SK-N-SH (cell line): ENCODE measurements around the gene TNFRSF1B. TPM values are rescaled to one million over a fixed set of nuclear protein-coding genes. Genes with fewer than 3 reads are reported as not detected.

Experiments
- CTCF ChIA-PET: fragments of 300-600, 350-600 bp; formaldehyde crosslinking; extraction: SDS; loops from one replicate; lab custom pipeline; 2021; lab: Yijun Ruan, JAX
- POLR2A ChIA-PET: fragments of 350-600 bp; sonication (Branson Sonifier 250); formaldehyde crosslinking; extraction: SDS; loops from one replicate; lab custom pipeline; 2020; ENCODE audit warnings: antibody characterized with exemption, inconsistent platforms; lab: Yijun Ruan, JAX
- DNase-seq: peaks from one replicate; pipeline ENCODE4 v3.0.0; 2012
- H2AFZ ChIP-seq: fragments of 200-600 bp; sonication (generic); 2 replicates; pipeline ENCODE4 v1.8.1; 2016; ENCODE audit warnings: antibody characterized with exemption, mild to moderate bottlenecking, low read depth
- H3F3A ChIP-seq: fragments of 200-600 bp; sonication (generic); replicated peaks from 2 replicates; pipeline ENCODE3; 2016; ENCODE audit warnings: antibody characterized with exemption, mild to moderate bottlenecking; ENCODE audit not compliant: insufficient read depth
- H3K27ac ChIP-seq, 2 experiments: fragments of 200-500 bp in 1 of 2; fragments of 200-600 bp in 1 of 2; sonication (Bioruptor generic) in 1 of 2; sonication (generic), shearing (Covaris generic) in 1 of 2; 2 replicates each; pipeline versions ENCODE4 v1.5.1 to v1.6.1; 2014 to 2016; ENCODE audit warnings: low read depth in 2 of 2, inconsistent platforms in 1 of 2, low read length in 1 of 2, mild to moderate bottlenecking in 1 of 2, mixed read lengths in 1 of 2
- H3K27me3 ChIP-seq: fragments of 200-600 bp; sonication (generic), shearing (Covaris generic); 2 replicates; pipeline ENCODE4 v1.6.1; 2016; ENCODE audit warnings: mixed run types; ENCODE audit not compliant: insufficient read depth
- H3K36me3 ChIP-seq, 2 experiments: fragments of 200-500 bp in 1 of 2; fragments of 200-600 bp in 1 of 2; sonication (Bioruptor generic) in 1 of 2; sonication (generic) in 1 of 2; replicated peaks in 1 of 2; 2 replicates each; pipeline versions ENCODE3 to v1.5.1; 2014 to 2016; ENCODE audit warnings: low read length in 1 of 2, mild to moderate bottlenecking in 1 of 2; ENCODE audit not compliant: insufficient read depth in 2 of 2, control insufficient read depth in 1 of 2
- H3K4me1 ChIP-seq, 2 experiments: fragments of 200-500 bp in 1 of 2; fragments of 200-600 bp in 1 of 2; sonication (Bioruptor generic) in 1 of 2; sonication (generic), shearing (Covaris generic) in 1 of 2; 2 replicates each; pipeline versions ENCODE4 v1.5.1 to v1.6.1; 2014 to 2016; ENCODE audit warnings: low read depth in 1 of 2, low read length in 1 of 2, mixed run types in 1 of 2; ENCODE audit not compliant: insufficient read depth in 2 of 2, control insufficient read depth in 1 of 2
- H3K4me2 ChIP-seq: fragments of 200-600 bp; sonication (generic), shearing (Covaris generic); 2 replicates; pipeline ENCODE4 v1.6.1; 2017; ENCODE audit warnings: mixed run types
- H3K4me3 ChIP-seq, 2 experiments: fragments of 200-500 bp in 1 of 2; fragments of 200-600 bp in 1 of 2; sonication (Bioruptor generic) in 1 of 2; sonication (generic), shearing (Covaris generic) in 1 of 2; 2 replicates each; pipeline versions ENCODE4 v1.5.1 to v1.8.1; 2014 to 2016; ENCODE audit warnings: low read depth in 2 of 2, inconsistent platforms in 1 of 2, low read length in 1 of 2, mild to moderate bottlenecking in 1 of 2, mixed read lengths in 1 of 2, moderate library complexity in 1 of 2
- H3K79me2 ChIP-seq: fragments of 200-600 bp; sonication (generic); 2 replicates; pipeline ENCODE4 v1.8.1; 2017; ENCODE audit warnings: mild to moderate bottlenecking; ENCODE audit not compliant: insufficient read depth
- H3K9ac ChIP-seq: fragments of 200-600 bp; sonication (generic); 2 replicates; pipeline ENCODE4 v1.6.1; 2017; ENCODE audit warnings: mixed run types
- H3K9me2 ChIP-seq: fragments of 200-600 bp; sonication (generic); 2 replicates; pipeline ENCODE4 v1.6.1; 2017; ENCODE audit warnings: mixed run types
- H3K9me3 ChIP-seq: fragments of 200-600 bp; sonication (generic); 2 replicates; pipeline ENCODE4 v1.6.1; 2017; ENCODE audit warnings: mixed run types, mild to moderate bottlenecking, moderate library complexity
- H4K20me1 ChIP-seq: fragments of 200-600 bp; sonication (generic); 2 replicates; pipeline ENCODE4 v1.6.1; 2017; ENCODE audit warnings: mild to moderate bottlenecking, mixed run types; ENCODE audit not compliant: insufficient read depth
- CHD2 ChIP-seq: fragments of 150-350 bp; IDR thresholded peaks from 2 replicates; pipeline ENCODE4 v1.6.1; 2018; ENCODE audit warnings: low read length; ENCODE audit not compliant: partially characterized antibody
- ELF1 ChIP-seq: IDR thresholded peaks from 2 replicates; pipeline ENCODE4 v1.4.0; 2012
- EP300 ChIP-seq, 2 experiments: IDR thresholded peaks; 2 replicates each; pipeline versions ENCODE4 v1.4.0 to v1.6.1; 2012; ENCODE audit warnings: borderline replicate concordance in 1 of 2, low read depth in 1 of 2, low read length in 1 of 2
- EZH2phosphoT487 ChIP-seq: fragments of 200-600 bp; sonication (generic); IDR thresholded peaks from 2 replicates; pipeline ENCODE4 v1.6.1; 2017; ENCODE audit warnings: low read depth, mixed run types, mild to moderate bottlenecking, antibody characterized with exemption, moderate library complexity, borderline replicate concordance
- FOSL2 ChIP-seq: IDR thresholded peaks from 2 replicates; pipeline ENCODE4 v1.4.0; 2012; ENCODE audit warnings: low read depth, mild to moderate bottlenecking, moderate library complexity, borderline replicate concordance
- FOXJ3 ChIP-seq: sonication (generic); formaldehyde crosslinking; IDR thresholded peaks from 2 replicates; pipeline ENCODE4 v1.5.1; 2020; ENCODE audit warnings: mild to moderate bottlenecking, missing genetic modification reagents
- GATA2 ChIP-seq: sonication (generic); formaldehyde crosslinking; IDR thresholded peaks from 2 replicates; pipeline ENCODE4 v1.5.0; 2020; ENCODE audit warnings: mild to moderate bottlenecking, missing genetic modification reagents
- JUND ChIP-seq: IDR thresholded peaks from 2 replicates; pipeline ENCODE4 v1.4.0; 2012
- NRF1 ChIP-seq: IDR thresholded peaks from 2 replicates; pipeline ENCODE4 v1.6.1; 2012; ENCODE audit warnings: low read depth, mild to moderate bottlenecking, low read length
- RCOR1 ChIP-seq: fragments of 150-350 bp; IDR thresholded peaks from 2 replicates; pipeline ENCODE4 v1.6.1; 2017; ENCODE audit warnings: antibody characterized with exemption, low read length
- SIN3A ChIP-seq: IDR thresholded peaks from 2 replicates; pipeline ENCODE4 v1.6.1; 2012; ENCODE audit warnings: low read depth, mild to moderate bottlenecking, low read length, moderate library complexity, borderline replicate concordance
- YY1 ChIP-seq: IDR thresholded peaks from 2 replicates; pipeline ENCODE4 v1.4.0; 2012; ENCODE audit warnings: low read depth, mild to moderate bottlenecking
- WGBS: methylation state at CpG from one replicate; pipeline ENCODE4 v1.1.6; 2017; ENCODE audit warnings: low lambda C conversion rate; 5-methylcytosine and 5-hydroxymethylcytosine counted together
- polyA plus RNA-seq, 3 experiments: library from polyadenylated mRNA; depleted of rRNA; stranded (reverse); fragments of >200 nt; gene quantifications; 2 replicates each; pipeline ENCODE4 v1.2.3, GENCODE V29; 2012
- TF ChIP-seq, protein P1 (sequence below): IDR thresholded peaks from 2 replicates; pipeline ENCODE4 v1.4.0; 2012; ENCODE audit warnings: low read depth
- TF ChIP-seq, protein P2 (sequence below): IDR thresholded peaks from 2 replicates; pipeline ENCODE4 v1.4.0; 2012; ENCODE audit warnings: low read depth, borderline replicate concordance
- TF ChIP-seq, protein P3 (sequence below): IDR thresholded peaks from 2 replicates; pipeline ENCODE4 v1.6.1; 2012; ENCODE audit warnings: mild to moderate bottlenecking, low read depth, low read length, moderate library complexity
- TF ChIP-seq, protein P4 (sequence below): IDR thresholded peaks from 2 replicates; pipeline ENCODE4; 2012
- TF ChIP-seq, protein P5 (sequence below): fragments of 150-350 bp; IDR thresholded peaks from 2 replicates; pipeline ENCODE4 v1.6.1; 2016; ENCODE audit warnings: mild to moderate bottlenecking, low read depth, low read length

TNFRSF1B gene
- polyA plus RNA-seq, 1 of the 3 experiments (the other 2 are of a cell fraction), result 0.36 TPM

DNA sequence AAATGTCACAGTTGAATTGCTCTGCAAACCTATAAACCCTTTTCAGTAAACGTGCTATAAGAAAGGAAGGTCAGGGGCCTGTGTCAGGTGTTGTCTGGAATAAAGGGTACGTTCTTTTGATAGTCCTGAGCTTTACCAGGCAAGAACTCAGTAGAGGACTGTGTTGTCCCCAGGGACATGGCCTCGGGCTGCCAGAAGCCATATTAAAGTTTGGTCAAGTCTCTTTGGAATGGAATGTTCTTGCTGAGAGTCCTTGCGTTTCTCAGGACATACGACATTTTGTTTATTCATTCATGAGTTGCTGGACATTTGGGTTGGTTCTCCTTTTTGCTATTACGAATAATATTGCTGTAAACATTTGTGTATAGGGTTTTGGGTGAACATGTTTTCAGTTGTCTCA lies 79.8 kb downstream of the TNFRSF1B start:
- Histone ChIP-seq H3K79me2 (no peaks in the 10 kb centered on the region), H3K4me3 (no peak overlapping the region), H3K4me1 (no peaks in the 10 kb centered on the region), H3K4me2 (no peak overlapping the region), H3K27me3 (no peaks in the 10 kb centered on the region), H4K20me1 (no peaks in the 10 kb centered on the region), H3K27ac (no peak overlapping the region), H3K9me2 (no peaks in the 10 kb centered on the region), H3K9ac (no peak overlapping the region), H3F3A (no peaks in the 10 kb centered on the region), H2AFZ (no peak overlapping the region), H3K9me3 (no peaks in the 10 kb centered on the region), H3K36me3 (peaks cover 33 to 57% of the 10 kb centered on the region in 2 experiments)
- no peak for DNase-seq
- WGBS, result 98% methylated on average over 6 of the region's 6 CpGs
- ChIA-PET CTCF (no interaction called here), POLR2A (no interaction called here)
- TF ChIP-seq FOSL2 (no peak), GATA2 (no peak), EP300 (IDR thresholded peaks at IDR 0.05; ENCODE audit: borderline replicate concordance in 1 of 2, low read depth in 1 of 2, low read length in 1 of 2) (no peak), CHD2 (no peak), EZH2phosphoT487 (no peak), SIN3A (no peak), FOXJ3 (CRISPR knock-in tag) (no peak), YY1 (no peak)
- TF ChIP-seq, protein P1, sequence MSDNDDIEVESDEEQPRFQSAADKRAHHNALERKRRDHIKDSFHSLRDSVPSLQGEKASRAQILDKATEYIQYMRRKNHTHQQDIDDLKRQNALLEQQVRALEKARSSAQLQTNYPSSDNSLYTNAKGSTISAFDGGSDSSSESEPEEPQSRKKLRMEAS, result no peak
- TF ChIP-seq, protein P2, sequence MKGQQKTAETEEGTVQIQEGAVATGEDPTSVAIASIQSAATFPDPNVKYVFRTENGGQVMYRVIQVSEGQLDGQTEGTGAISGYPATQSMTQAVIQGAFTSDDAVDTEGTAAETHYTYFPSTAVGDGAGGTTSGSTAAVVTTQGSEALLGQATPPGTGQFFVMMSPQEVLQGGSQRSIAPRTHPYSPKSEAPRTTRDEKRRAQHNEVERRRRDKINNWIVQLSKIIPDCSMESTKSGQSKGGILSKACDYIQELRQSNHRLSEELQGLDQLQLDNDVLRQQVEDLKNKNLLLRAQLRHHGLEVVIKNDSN, result no peak

DNA sequence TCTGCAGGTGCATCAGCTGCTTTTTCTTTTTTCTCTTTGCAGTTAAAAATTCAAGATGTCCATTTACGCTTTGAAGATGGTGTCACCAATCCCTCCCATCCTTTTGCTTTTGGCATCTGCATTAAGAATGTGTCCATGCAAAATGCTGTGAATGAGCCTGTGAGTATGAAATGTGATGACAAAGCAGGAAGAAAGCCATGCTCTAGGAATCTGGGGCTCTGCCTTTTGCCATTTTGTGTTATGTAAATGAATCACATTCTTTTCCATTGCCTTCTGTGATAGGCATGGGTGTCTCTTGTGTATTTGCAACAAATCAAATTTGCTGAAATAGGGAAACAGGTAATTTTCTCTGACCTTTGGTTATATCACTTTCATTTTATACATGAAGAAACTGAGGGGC lies 82.4 kb downstream of the TNFRSF1B start:
- WGBS, result 97% methylated on average over 1 of the region's 1 CpG
- Histone ChIP-seq H3K4me2 (no peak overlapping the region; the same call in 1 of the 2 replicates), H3K4me3 (no peak overlapping the region), H4K20me1 (no peaks in the 10 kb centered on the region), H3K9ac (no peak overlapping the region), H3F3A (no peaks in the 10 kb centered on the region), H3K79me2 (no peaks in the 10 kb centered on the region), H3K9me3 (no peaks in the 10 kb centered on the region), H3K9me2 (no peaks in the 10 kb centered on the region), H3K4me1 (no peaks in the 10 kb centered on the region), H3K27ac (no peak overlapping the region), H2AFZ (no peak overlapping the region), H3K36me3 (peaks cover 14 to 60% of the 10 kb centered on the region in 2 experiments), H3K27me3 (no peaks in the 10 kb centered on the region)
- ChIA-PET POLR2A (no interaction called here), CTCF (no interaction called here)
- DNase-seq, result no peak
- no peak for TF ChIP-seq EP300 (IDR thresholded peaks at IDR 0.05; ENCODE audit: borderline replicate concordance in 1 of 2, low read depth in 1 of 2, low read length in 1 of 2)
- no peak for TF ChIP-seq JUND
- TF ChIP-seq, protein P3, sequence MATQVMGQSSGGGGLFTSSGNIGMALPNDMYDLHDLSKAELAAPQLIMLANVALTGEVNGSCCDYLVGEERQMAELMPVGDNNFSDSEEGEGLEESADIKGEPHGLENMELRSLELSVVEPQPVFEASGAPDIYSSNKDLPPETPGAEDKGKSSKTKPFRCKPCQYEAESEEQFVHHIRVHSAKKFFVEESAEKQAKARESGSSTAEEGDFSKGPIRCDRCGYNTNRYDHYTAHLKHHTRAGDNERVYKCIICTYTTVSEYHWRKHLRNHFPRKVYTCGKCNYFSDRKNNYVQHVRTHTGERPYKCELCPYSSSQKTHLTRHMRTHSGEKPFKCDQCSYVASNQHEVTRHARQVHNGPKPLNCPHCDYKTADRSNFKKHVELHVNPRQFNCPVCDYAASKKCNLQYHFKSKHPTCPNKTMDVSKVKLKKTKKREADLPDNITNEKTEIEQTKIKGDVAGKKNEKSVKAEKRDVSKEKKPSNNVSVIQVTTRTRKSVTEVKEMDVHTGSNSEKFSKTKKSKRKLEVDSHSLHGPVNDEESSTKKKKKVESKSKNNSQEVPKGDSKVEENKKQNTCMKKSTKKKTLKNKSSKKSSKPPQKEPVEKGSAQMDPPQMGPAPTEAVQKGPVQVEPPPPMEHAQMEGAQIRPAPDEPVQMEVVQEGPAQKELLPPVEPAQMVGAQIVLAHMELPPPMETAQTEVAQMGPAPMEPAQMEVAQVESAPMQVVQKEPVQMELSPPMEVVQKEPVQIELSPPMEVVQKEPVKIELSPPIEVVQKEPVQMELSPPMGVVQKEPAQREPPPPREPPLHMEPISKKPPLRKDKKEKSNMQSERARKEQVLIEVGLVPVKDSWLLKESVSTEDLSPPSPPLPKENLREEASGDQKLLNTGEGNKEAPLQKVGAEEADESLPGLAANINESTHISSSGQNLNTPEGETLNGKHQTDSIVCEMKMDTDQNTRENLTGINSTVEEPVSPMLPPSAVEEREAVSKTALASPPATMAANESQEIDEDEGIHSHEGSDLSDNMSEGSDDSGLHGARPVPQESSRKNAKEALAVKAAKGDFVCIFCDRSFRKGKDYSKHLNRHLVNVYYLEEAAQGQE, result no peak
- no peak for TF ChIP-seq RCOR1
- TF ChIP-seq ELF1, result no peak
- TF ChIP-seq FOXJ3 (CRISPR knock-in tag), result no peak
- TF ChIP-seq SIN3A, result no peak
- no peak for TF ChIP-seq YY1
- TF ChIP-seq, protein P4, sequence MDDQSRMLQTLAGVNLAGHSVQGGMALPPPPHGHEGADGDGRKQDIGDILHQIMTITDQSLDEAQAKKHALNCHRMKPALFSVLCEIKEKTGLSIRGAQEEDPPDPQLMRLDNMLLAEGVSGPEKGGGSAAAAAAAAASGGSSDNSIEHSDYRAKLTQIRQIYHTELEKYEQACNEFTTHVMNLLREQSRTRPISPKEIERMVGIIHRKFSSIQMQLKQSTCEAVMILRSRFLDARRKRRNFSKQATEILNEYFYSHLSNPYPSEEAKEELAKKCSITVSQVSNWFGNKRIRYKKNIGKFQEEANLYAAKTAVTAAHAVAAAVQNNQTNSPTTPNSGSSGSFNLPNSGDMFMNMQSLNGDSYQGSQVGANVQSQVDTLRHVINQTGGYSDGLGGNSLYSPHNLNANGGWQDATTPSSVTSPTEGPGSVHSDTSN, result no peak
- no peak for TF ChIP-seq NRF1
- TF ChIP-seq CHD2, result no peak
- TF ChIP-seq, protein P5, sequence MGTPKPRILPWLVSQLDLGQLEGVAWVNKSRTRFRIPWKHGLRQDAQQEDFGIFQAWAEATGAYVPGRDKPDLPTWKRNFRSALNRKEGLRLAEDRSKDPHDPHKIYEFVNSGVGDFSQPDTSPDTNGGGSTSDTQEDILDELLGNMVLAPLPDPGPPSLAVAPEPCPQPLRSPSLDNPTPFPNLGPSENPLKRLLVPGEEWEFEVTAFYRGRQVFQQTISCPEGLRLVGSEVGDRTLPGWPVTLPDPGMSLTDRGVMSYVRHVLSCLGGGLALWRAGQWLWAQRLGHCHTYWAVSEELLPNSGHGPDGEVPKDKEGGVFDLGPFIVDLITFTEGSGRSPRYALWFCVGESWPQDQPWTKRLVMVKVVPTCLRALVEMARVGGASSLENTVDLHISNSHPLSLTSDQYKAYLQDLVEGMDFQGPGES, result no peak
